H9 (cell line): ENCODE measurements around the gene ELAPOR2. TPM values are rescaled to one million over a fixed set of nuclear protein-coding genes. Genes with fewer than 3 reads are reported as not detected.

Experiments used
- DNase-seq: peaks from one replicate; pipeline ENCODE4 v3.0.0-alpha.2; 2017
- H2AFZ ChIP-seq: one replicate; pipeline ENCODE4 v1.6.1; 2013; ENCODE audit warnings: mild to moderate bottlenecking, low read length, control low read depth, moderate library complexity
- H2AK5ac ChIP-seq: 2 replicates; pipeline ENCODE4 v1.6.1; 2013; ENCODE audit warnings: low read length, control low read depth, mixed read lengths; ENCODE audit not compliant: insufficient read length
- H2BK120ac ChIP-seq: one replicate; pipeline ENCODE4 v1.6.1; 2013; ENCODE audit warnings: low read depth, mild to moderate bottlenecking, low read length, control low read depth, inconsistent platforms; ENCODE audit not compliant: poor library complexity, severe bottlenecking
- H2BK12ac ChIP-seq: 2 replicates; pipeline ENCODE4 v1.6.1; 2013; ENCODE audit warnings: low read length, control low read depth, mixed read lengths, low read depth; ENCODE audit not compliant: insufficient read length
- H2BK15ac ChIP-seq: 2 replicates; pipeline ENCODE4 v1.6.1; 2013; ENCODE audit warnings: low read depth, low read length, control low read depth
- H2BK20ac ChIP-seq: one replicate; pipeline ENCODE4 v1.6.1; 2013; ENCODE audit warnings: low read depth, mild to moderate bottlenecking, low read length, control low read depth, inconsistent platforms; ENCODE audit not compliant: poor library complexity, severe bottlenecking
- H2BK5ac ChIP-seq: 2 replicates; pipeline ENCODE4 v1.6.1; 2013; ENCODE audit warnings: low read length, control low read depth, mixed read lengths; ENCODE audit not compliant: insufficient read length
- H3K14ac ChIP-seq: 2 replicates; pipeline ENCODE4 v1.6.1; 2013; ENCODE audit warnings: low read length, control low read depth; ENCODE audit not compliant: insufficient read depth
- H3K18ac ChIP-seq: 2 replicates; pipeline ENCODE4 v1.6.1; 2013; ENCODE audit warnings: low read depth, mild to moderate bottlenecking, mixed read lengths, low read length, control low read depth; ENCODE audit not compliant: insufficient read length
- H3K23ac ChIP-seq: 2 replicates; pipeline ENCODE4 v1.6.1; 2013; ENCODE audit warnings: low read length, control low read depth, mixed read lengths, low read depth; ENCODE audit not compliant: insufficient read length
- H3K23me2 ChIP-seq: 2 replicates; pipeline ENCODE4 v1.6.1; 2013; ENCODE audit warnings: low read depth, mild to moderate bottlenecking, mixed read lengths, low read length, control low read depth; ENCODE audit not compliant: insufficient read length, poor library complexity, severe bottlenecking
- H3K27ac ChIP-seq: 2 replicates; pipeline ENCODE4 v1.5.1; 2013; ENCODE audit warnings: low read length, control low read depth, mixed read lengths, low read depth; ENCODE audit not compliant: insufficient read length
- H3K27me3 ChIP-seq: 2 replicates; pipeline ENCODE4 v1.6.1; 2013; ENCODE audit warnings: low read length, control low read depth, inconsistent platforms; ENCODE audit not compliant: insufficient read depth
- H3K4ac ChIP-seq: 2 replicates; pipeline ENCODE4 v1.6.1; 2013; ENCODE audit warnings: low read depth, mild to moderate bottlenecking, control low read depth, inconsistent platforms, low read length, moderate library complexity
- H3K4me1 ChIP-seq: 2 replicates; pipeline ENCODE4 v1.6.1; 2013; ENCODE audit warnings: low read length, control low read depth, inconsistent platforms; ENCODE audit not compliant: insufficient read depth
- H3K4me2 ChIP-seq: 2 replicates; pipeline ENCODE4 v1.6.1; 2013; ENCODE audit warnings: low read length, control low read depth, mixed read lengths; ENCODE audit not compliant: insufficient read length, insufficient read depth
- H3K56ac ChIP-seq: 2 replicates; pipeline ENCODE4 v1.6.1; 2013; ENCODE audit warnings: low read depth, mild to moderate bottlenecking, mixed read lengths, low read length, control low read depth; ENCODE audit not compliant: insufficient read length
- H3K79me1 ChIP-seq: 2 replicates; pipeline ENCODE4 v1.6.1; 2013; ENCODE audit warnings: low read depth, mild to moderate bottlenecking, moderate library complexity, low read length, control low read depth, inconsistent platforms; ENCODE audit not compliant: insufficient read depth, poor library complexity, severe bottlenecking
- H3K79me2 ChIP-seq: 2 replicates; pipeline ENCODE4 v1.6.1; 2013; ENCODE audit warnings: low read length, control low read depth, inconsistent platforms; ENCODE audit not compliant: insufficient read depth
- H3K9ac ChIP-seq: 2 replicates; pipeline ENCODE4 v1.6.1; 2013; ENCODE audit warnings: low read length, control low read depth, mixed read lengths; ENCODE audit not compliant: insufficient read length; ENCODE audit errors: extremely low read depth
- H3K9me3 ChIP-seq: one replicate; pipeline ENCODE4 v1.6.1; 2013; ENCODE audit warnings: low read depth, low read length, inconsistent platforms; ENCODE audit not compliant: control insufficient read depth
- H3T11ph ChIP-seq: one replicate; pipeline ENCODE4 v1.6.1; 2013; ENCODE audit warnings: mild to moderate bottlenecking, low read length, control low read depth, inconsistent platforms
- H4K20me1 ChIP-seq: one replicate; pipeline ENCODE4 v1.6.1; 2013; ENCODE audit not compliant: control insufficient read depth, insufficient read length, insufficient read depth
- H4K5ac ChIP-seq: 2 replicates; pipeline ENCODE4 v1.6.1; 2013; ENCODE audit warnings: low read depth, mild to moderate bottlenecking, mixed read lengths, low read length, control low read depth; ENCODE audit not compliant: insufficient read length
- H4K8ac ChIP-seq: replicated peaks from 2 replicates; pipeline ENCODE4 v1.6.1; 2013; ENCODE audit warnings: low read length, control low read depth, mixed read lengths, low read depth; ENCODE audit not compliant: insufficient read length
- H4K91ac ChIP-seq: 2 replicates; pipeline ENCODE4 v1.6.1; 2013; ENCODE audit warnings: low read depth, mild to moderate bottlenecking, moderate library complexity, mixed read lengths, low read length, control low read depth; ENCODE audit not compliant: insufficient read length
- H3K27ac Mint-ChIP-seq, 3 experiments: 2 replicates in 2 of 3; 3 replicates in 1 of 3; pipeline ENCODE4 v1.8.0; 2020 to 2021; ENCODE audit warnings: mixed read lengths in 3 of 3, mild to moderate bottlenecking in 1 of 3, moderate library complexity in 1 of 3
- H3K27me3 Mint-ChIP-seq: 2 replicates; pipeline ENCODE4 v1.8.0; 2021; ENCODE audit warnings: low read depth, mild to moderate bottlenecking, moderate library complexity, mixed read lengths
- H3K36me3 Mint-ChIP-seq, 3 experiments: 2 replicates in 2 of 3; 3 replicates in 1 of 3; pipeline ENCODE4 v1.8.0; 2020 to 2021; ENCODE audit warnings: low read depth in 3 of 3, mixed read lengths in 3 of 3; ENCODE audit not compliant: insufficient read depth in 1 of 3
- H3K4me1 Mint-ChIP-seq, 2 experiments: 2 replicates each; pipeline ENCODE4 v1.8.0; 2020; ENCODE audit warnings: mixed read lengths in 2 of 2
- H3K4me3 Mint-ChIP-seq, 2 experiments: 2 replicates in 1 of 2; 3 replicates in 1 of 2; pipeline ENCODE4 v1.8.0; 2020 to 2021; ENCODE audit warnings: mild to moderate bottlenecking in 2 of 2, mixed read lengths in 2 of 2, moderate library complexity in 1 of 2
- H3K9me3 Mint-ChIP-seq, 2 experiments: 2 replicates in 1 of 2; 3 replicates in 1 of 2; pipeline ENCODE4 v1.8.0; 2020; ENCODE audit warnings: mild to moderate bottlenecking in 2 of 2, mixed read lengths in 2 of 2, moderate library complexity in 1 of 2
- WGBS: extraction: QIAGEN DNeasy Blood & Tissue Kit; methylation state at CpG from one replicate; pipeline ENCODE4 v1.1.7; 2013; ENCODE audit warnings: missing lambda C conversion rate, low lambda C conversion rate, mixed read lengths; ENCODE audit not compliant: insufficient read length; ENCODE audit errors: extremely low coverage; 5-methylcytosine and 5-hydroxymethylcytosine counted together
- total RNA-seq: library from RNA; stranded (reverse); gene quantifications from 2 replicates; pipeline ENCODE4 v1.2.1, GENCODE V29; 2021
- TF ChIP-seq, protein P1 (sequence below): fragments of 200-600 bp; sonication (generic); conservative IDR thresholded peaks from 3 replicates; pipeline ENCODE4 v1.8.0; 2021; ENCODE audit warnings: antibody characterized with exemption, mild to moderate bottlenecking

ELAPOR2 gene
- total RNA-seq, 1 experiment from 2014 or later = 36.8 TPM

- Histone ChIP-seq H2BK5ac (no peak overlapping the region), H3K9me3 (no peaks in the 10 kb centered on the region), H3K27ac (no peak overlapping the region), H2BK20ac (no peak overlapping the region), H3K4me1 (no peaks in the 10 kb centered on the region), H3K23me2 (peaks cover 10% of the 10 kb centered on the region), H3K79me1 (no peaks in the 10 kb centered on the region), H3K4me2 (no peak overlapping the region), H2BK12ac (no peak overlapping the region), H3K56ac (no peak overlapping the region), H3K14ac (no peak overlapping the region), H4K91ac (no peak overlapping the region), H4K5ac (no peak overlapping the region), H4K20me1 (no peaks in the 10 kb centered on the region), H2BK120ac (no peak overlapping the region), H3K23ac (no peak overlapping the region), H3K27me3 (no peaks in the 10 kb centered on the region; the same call in 1 of the 2 replicates), H3K9ac (no peak overlapping the region), H3T11ph (no peak overlapping the region), H2AK5ac (no peak overlapping the region), H3K79me2 (no peaks in the 10 kb centered on the region), H2AFZ (no peak overlapping the region), H2BK15ac (no peak overlapping the region), H4K8ac (no peak overlapping the region), H3K4ac (no peak overlapping the region), H3K18ac (no peak overlapping the region)
- peaks cover 0 to 5% (median 4%) of the 10 kb centered on the region in 3 experiments; a peak in 5 of 7 replicates for H3K36me3 Mint-ChIP-seq
- no CpG with 5 or more reads among the region's 3 CpGs for whole genome bisulfite sequencing
- peaks cover 12 to 17% of the 10 kb centered on the region in 2 experiments for H3K4me1 Mint-ChIP-seq
- H3K27me3 Mint-ChIP-seq = peaks cover 16% of the 10 kb centered on the region
- TF ChIP-seq, protein P1, sequence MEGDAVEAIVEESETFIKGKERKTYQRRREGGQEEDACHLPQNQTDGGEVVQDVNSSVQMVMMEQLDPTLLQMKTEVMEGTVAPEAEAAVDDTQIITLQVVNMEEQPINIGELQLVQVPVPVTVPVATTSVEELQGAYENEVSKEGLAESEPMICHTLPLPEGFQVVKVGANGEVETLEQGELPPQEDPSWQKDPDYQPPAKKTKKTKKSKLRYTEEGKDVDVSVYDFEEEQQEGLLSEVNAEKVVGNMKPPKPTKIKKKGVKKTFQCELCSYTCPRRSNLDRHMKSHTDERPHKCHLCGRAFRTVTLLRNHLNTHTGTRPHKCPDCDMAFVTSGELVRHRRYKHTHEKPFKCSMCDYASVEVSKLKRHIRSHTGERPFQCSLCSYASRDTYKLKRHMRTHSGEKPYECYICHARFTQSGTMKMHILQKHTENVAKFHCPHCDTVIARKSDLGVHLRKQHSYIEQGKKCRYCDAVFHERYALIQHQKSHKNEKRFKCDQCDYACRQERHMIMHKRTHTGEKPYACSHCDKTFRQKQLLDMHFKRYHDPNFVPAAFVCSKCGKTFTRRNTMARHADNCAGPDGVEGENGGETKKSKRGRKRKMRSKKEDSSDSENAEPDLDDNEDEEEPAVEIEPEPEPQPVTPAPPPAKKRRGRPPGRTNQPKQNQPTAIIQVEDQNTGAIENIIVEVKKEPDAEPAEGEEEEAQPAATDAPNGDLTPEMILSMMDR = no peak
- no peak for DNase-seq
- H3K9me3 Mint-ChIP-seq = peaks cover 4% of the 10 kb centered on the region in 2 experiments; a peak in 4 of 5 replicates
- H3K4me3 Mint-ChIP-seq = no peak overlapping the region
- H3K27ac Mint-ChIP-seq = no peak overlapping the region
These were observed 3.1 kb downstream of the ELAPOR2 start for GRCh38 chr7:87056346-87056745.
